BE2C (cell line): ENCODE results near the gene TTBK2.
"Not testable (repeated sequence)": the region's sequence is repeated elsewhere in the genome, so short reads cannot be mapped to it uniquely, and the experiment has no call there.

Source experiments
- DNase-seq: peaks from one replicate; pipeline ENCODE4 v3.0.0-alpha.2; 2020
- H3K27me3 ChIP-seq: fragments of 250-450 bp; sonication (Bioruptor Pico); 2 replicates; pipeline ENCODE4 v1.5.1; 2020; ENCODE audit warnings: mild to moderate bottlenecking
- H3K36me3 ChIP-seq: fragments of 250-450 bp; sonication (Bioruptor Pico); 2 replicates; pipeline ENCODE4 v1.5.1; 2020; ENCODE audit warnings: mild to moderate bottlenecking
- H3K4me1 ChIP-seq: fragments of 250-450 bp; sonication (Bioruptor Pico); 2 replicates; pipeline ENCODE4 v1.5.1; 2020
- H3K4me3 ChIP-seq: 2 replicates; pipeline ENCODE4 v1.5.1; 2011; ENCODE audit warnings: low read depth, low read length
- H3K9me3 ChIP-seq: fragments of 250-450 bp; sonication (Bioruptor Pico); 2 replicates; pipeline ENCODE4 v1.5.1; 2020
- CTCF ChIP-seq: IDR thresholded peaks from 2 replicates; pipeline ENCODE4 v1.5.1; 2012; ENCODE audit warnings: mild to moderate bottlenecking, low read depth, low read length

TTBK2 gene

GRCh38 chr15:42775416-42775815 is 145.2 kb downstream of the TTBK2 start:
- no peaks in the 10 kb centered on the region for H3K9me3 ChIP-seq

GRCh38 chr15:42772901-42773300 is 147.7 kb downstream of the TTBK2 start:
- Histone ChIP-seq H3K4me3 (no peak overlapping the region), H3K4me1 (no peaks in the 10 kb centered on the region), H3K9me3 (no peaks in the 10 kb centered on the region), H3K27me3 (no peaks in the 10 kb centered on the region), H3K36me3 (peaks cover 19% of the 10 kb centered on the region)
- TF ChIP-seq CTCF = no peak
- DNase-seq = no peak

More at GRCh38 chr15:42775416-42775815, 145.2 kb downstream of the TTBK2 start:
- peaks cover 19% of the 10 kb centered on the region for H3K36me3 ChIP-seq
- no peaks in the 10 kb centered on the region for H3K27me3 ChIP-seq
- H3K4me1 ChIP-seq = no peaks in the 10 kb centered on the region
- no peak overlapping the region for H3K4me3 ChIP-seq
- DNase-seq = no peak
- TF ChIP-seq CTCF = no peak

GRCh38 chr15:42772144-42772543 is 148.4 kb downstream of the TTBK2 start:
- Histone ChIP-seq H3K9me3 (no peaks in the 10 kb centered on the region), H3K27me3 (no peaks in the 10 kb centered on the region), H3K4me3 (no peak overlapping the region), H3K36me3 (peaks cover 19% of the 10 kb centered on the region), H3K4me1 (no peaks in the 10 kb centered on the region)
- TF ChIP-seq CTCF = no peak
- no peak for DNase-seq

- not testable (repeated sequence) for H3K36me3 ChIP-seq, H3K9me3 ChIP-seq, H3K4me1 ChIP-seq, H3K4me3 ChIP-seq, H3K27me3 ChIP-seq, DNase-seq
Observed at GRCh38 chr15:42766109-42766508, 154.5 kb downstream of the TTBK2 start.

- H3K27me3 ChIP-seq = not testable (repeated sequence)
Observed at GRCh38 chr15:42764154-42764731, 156.3 kb downstream of the TTBK2 start.

GRCh38 chr15:42761813-42762212 is 158.8 kb downstream of the TTBK2 start:
- not testable (repeated sequence) for DNase-seq, H3K4me1 ChIP-seq, H3K4me3 ChIP-seq, H3K9me3 ChIP-seq, H3K27me3 ChIP-seq, H3K36me3 ChIP-seq

More at GRCh38 chr15:42764154-42764731, 156.3 kb downstream of the TTBK2 start:
- not testable (repeated sequence) for DNase-seq, H3K9me3 ChIP-seq, H3K4me3 ChIP-seq, H3K36me3 ChIP-seq, H3K4me1 ChIP-seq

GRCh38 chr15:42760759-42761158 is 159.8 kb downstream of the TTBK2 start:
- Histone ChIP-seq H3K4me1 (no peaks in the 10 kb centered on the region), H3K4me3 (no peak overlapping the region), H3K36me3 (no peaks in the 10 kb centered on the region), H3K27me3 (no peaks in the 10 kb centered on the region), H3K9me3 (0 out of 2 replicates have a peak, but pooled peaks cover 5% of the 10 kb centered on the region)
- no peak for DNase-seq
- no peak for TF ChIP-seq CTCF

- no peaks in the 10 kb centered on the region for H3K27me3 ChIP-seq
- DNase-seq = no peak
Observed at GRCh38 chr15:42759093-42759492, 161.5 kb downstream of the TTBK2 start.

More at GRCh38 chr15:42759093-42759492, 161.5 kb downstream of the TTBK2 start:
- no peaks in the 10 kb centered on the region for H3K4me1 ChIP-seq
- no peaks in the 10 kb centered on the region for H3K36me3 ChIP-seq
- TF ChIP-seq CTCF = no peak
- H3K4me3 ChIP-seq = no peak overlapping the region
- 0 out of 2 replicates have a peak, but pooled peaks cover 5% of the 10 kb centered on the region for H3K9me3 ChIP-seq
